T47D (cell line): ENCODE results near the gene TPSG1.

Source experiments
- DNase-seq, 2 experiments: peaks; one replicate each; pipeline versions ENCODE4 v3.0.0 to v3.0.0-alpha.2; 2011 to 2012; ENCODE audit warnings: low read depth in 1 of 2, low spot score in 1 of 2
- JUND ChIP-seq: IDR thresholded peaks from 2 replicates; pipeline ENCODE4 v1.6.1; 2012; ENCODE audit warnings: low read depth
- in situ Hi-C: cut with HindIII; loops from 2 replicates; pipeline ENCODE4 v1.10.0; 2016; ENCODE audit warnings: low sequenced_read_pairs, low pct_unique_long_range_greater_than_20kb

The TPSG1 gene

GRCh38 chr16:1216681-1217400 lies 8.2 kb downstream of the TPSG1 start:
- no peak for DNase-seq
- in situ Hi-C loops, result no loop called here

GRCh38 chr16:1216296-1216619 lies 8.8 kb downstream of the TPSG1 start:
- in situ Hi-C loops, result no loop called here
- no peak for TF ChIP-seq JUND
- DNase-seq, result no peak

More at GRCh38 chr16:1216681-1217400, 8.2 kb downstream of the TPSG1 start:
- TF ChIP-seq JUND, result no peak

- DNase-seq, result no peak
- in situ Hi-C loops, result no loop called here
- no peak for TF ChIP-seq JUND
Observed at GRCh38 chr16:1215574-1216295, 9.3 kb downstream of the TPSG1 start.

GRCh38 chr16:1214719-1215118 lies 10.3 kb downstream of the TPSG1 start:
- in situ Hi-C loops, result no loop called here
- no peak for TF ChIP-seq JUND
- DNase-seq, result no peak

- no peak for DNase-seq
- no peak for TF ChIP-seq JUND
- in situ Hi-C loops, result no loop called here
Observed at GRCh38 chr16:1213796-1214372, 11.2 kb downstream of the TPSG1 start.

- no peak for TF ChIP-seq JUND
- no peak for DNase-seq
- in situ Hi-C loops, result no loop called here
Observed at GRCh38 chr16:1213231-1213630, 11.8 kb downstream of the TPSG1 start.

- no peak for TF ChIP-seq JUND
- DNase-seq, result no peak
- in situ Hi-C loops, result no loop called here
Observed at GRCh38 chr16:1212616-1213194, 12.4 kb downstream of the TPSG1 start.

GRCh38 chr16:1211451-1212268 lies 13.4 kb downstream of the TPSG1 start:
- no peak for TF ChIP-seq JUND
- in situ Hi-C loops, result no loop called here
- no peak for DNase-seq

GRCh38 chr16:1210461-1210860 lies 14.6 kb downstream of the TPSG1 start:
- DNase-seq, result no peak
- in situ Hi-C loops, result no loop called here
- no peak for TF ChIP-seq JUND

GRCh38 chr16:1209081-1209480 lies 16.0 kb downstream of the TPSG1 start:
- no peak for DNase-seq
- in situ Hi-C loops, result no loop called here

GRCh38 chr16:1208239-1208830 lies 16.7 kb downstream of the TPSG1 start:
- no peak for DNase-seq
- no peak for TF ChIP-seq JUND
- in situ Hi-C loops, result no loop called here

More at GRCh38 chr16:1209081-1209480, 16.0 kb downstream of the TPSG1 start:
- TF ChIP-seq JUND, result no peak

- no peak for TF ChIP-seq JUND
- no peak for DNase-seq
- in situ Hi-C loops, result no loop called here
Observed at GRCh38 chr16:1206786-1207185, 18.3 kb downstream of the TPSG1 start.
